ENCODE data around the gene CNTLN.
A peak's percentile ranks its signal among the peaks of the same experiment; 100 is the strongest.

Gene CNTLN, protein sequence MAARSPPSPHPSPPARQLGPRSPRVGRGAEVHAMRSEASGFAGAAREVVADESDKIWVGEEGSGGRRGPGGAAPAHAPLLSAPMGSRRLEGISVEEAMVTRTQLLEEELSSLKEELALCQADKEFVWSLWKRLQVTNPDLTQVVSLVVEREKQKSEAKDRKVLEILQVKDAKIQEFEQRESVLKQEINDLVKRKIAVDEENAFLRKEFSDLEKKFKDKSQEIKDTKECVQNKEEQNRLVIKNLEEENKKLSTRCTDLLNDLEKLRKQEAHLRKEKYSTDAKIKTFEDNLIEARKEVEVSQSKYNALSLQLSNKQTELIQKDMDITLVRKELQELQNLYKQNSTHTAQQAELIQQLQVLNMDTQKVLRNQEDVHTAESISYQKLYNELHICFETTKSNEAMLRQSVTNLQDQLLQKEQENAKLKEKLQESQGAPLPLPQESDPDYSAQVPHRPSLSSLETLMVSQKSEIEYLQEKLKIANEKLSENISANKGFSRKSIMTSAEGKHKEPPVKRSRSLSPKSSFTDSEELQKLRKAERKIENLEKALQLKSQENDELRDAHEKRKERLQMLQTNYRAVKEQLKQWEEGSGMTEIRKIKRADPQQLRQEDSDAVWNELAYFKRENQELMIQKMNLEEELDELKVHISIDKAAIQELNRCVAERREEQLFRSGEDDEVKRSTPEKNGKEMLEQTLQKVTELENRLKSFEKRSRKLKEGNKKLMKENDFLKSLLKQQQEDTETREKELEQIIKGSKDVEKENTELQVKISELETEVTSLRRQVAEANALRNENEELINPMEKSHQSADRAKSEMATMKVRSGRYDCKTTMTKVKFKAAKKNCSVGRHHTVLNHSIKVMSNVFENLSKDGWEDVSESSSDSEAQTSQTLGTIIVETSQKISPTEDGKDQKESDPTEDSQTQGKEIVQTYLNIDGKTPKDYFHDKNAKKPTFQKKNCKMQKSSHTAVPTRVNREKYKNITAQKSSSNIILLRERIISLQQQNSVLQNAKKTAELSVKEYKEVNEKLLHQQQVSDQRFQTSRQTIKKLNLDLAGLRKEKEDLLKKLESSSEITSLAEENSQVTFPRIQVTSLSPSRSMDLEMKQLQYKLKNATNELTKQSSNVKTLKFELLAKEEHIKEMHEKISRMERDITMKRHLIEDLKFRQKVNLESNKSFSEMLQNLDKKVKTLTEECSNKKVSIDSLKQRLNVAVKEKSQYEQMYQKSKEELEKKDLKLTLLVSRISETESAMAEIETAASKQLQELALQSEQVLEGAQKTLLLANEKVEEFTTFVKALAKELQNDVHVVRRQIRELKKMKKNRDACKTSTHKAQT (N-terminal part only)

DNA sequence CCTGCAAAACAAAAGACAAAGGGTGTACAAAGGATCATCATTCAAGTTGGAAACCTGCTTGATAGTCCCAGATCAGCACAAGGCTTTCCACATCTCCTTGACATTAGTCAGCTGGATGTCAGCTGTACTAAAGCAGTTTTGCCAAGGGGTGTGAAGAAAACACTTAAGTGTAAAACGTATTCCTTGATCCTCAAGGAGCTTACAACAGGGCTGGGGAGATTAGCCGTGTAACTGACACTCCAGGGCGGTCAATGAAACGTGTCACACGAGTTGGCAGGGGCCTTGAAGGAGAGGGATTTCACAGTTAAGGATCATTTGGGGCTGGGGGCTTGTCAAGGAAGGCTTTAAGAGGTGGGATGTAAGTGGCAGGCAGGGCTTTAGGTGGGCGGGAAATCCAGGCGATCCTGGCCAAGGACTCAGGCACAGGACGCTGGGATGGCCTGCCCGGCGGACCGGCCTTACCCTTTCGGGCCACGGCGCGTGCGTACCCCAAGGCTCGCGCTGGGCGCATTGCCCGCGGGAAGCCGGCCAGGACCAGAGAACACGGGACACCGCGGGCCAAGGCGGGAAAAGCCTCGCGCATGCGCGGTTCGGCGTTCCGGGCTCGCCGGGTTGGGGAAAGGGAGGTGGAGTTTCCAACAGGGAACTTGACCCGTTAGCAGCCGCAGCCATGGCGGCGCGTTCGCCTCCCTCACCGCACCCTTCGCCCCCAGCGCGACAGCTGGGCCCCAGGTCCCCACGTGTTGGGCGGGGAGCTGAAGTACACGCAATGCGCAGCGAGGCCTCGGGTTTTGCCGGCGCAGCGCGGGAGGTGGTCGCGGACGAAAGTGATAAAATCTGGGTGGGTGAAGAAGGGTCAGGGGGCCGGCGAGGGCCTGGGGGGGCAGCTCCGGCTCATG, at the start of gene CNTLN:
TSS of gene CNTLN (plus strand) at position 645 of the 899 bp plus-strand sequence. CDS start at position 671, 26 bp downstream.
- Histone ChIP-seq H2AFZ (ENCODE audit: low read length) (peak within 1 kb of the TSS; percentile 72; the same call in 1 of the 2 replicates), H3K4me2 (ENCODE audit: low read length) (peak within 1 kb of the TSS; percentile 84), H3F3A (ENCODE audit: insufficient read depth, low read length) (no peaks in the 10 kb centered on the region)

DNA sequence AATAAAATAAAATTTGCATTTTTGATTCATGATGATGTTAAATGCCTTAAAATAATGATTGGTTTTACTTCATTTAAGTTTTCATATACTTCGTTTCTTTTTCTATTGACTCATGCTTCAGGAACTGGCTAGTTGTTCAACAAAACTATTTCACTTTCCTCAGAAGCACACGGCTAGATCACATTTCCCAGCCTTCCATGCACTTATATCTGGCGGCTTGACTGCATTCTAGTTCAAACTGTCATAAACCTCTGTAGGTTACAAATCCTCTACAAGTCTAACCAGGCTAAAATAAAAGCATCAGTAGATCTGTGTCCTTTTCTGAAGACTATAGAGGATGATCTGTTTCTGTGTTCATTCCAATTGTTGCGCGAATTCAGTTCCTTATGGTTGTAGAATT, 46.3 kb upstream of the CNTLN start:
- Histone ChIP-seq H2AFZ (ENCODE audit: low read length) (no peak overlapping the region), H3K9me3 (ENCODE audit: low read length) (no peaks in the 10 kb centered on the region), H3K4me3 (ENCODE audit: low read depth, low read length, poor library complexity, severe bottlenecking) (no peak overlapping the region)

More for the DNA sequence above, at the start of gene CNTLN:
- Histone ChIP-seq H3K36me3 (ENCODE audit: insufficient read depth, low read length) (no peaks in the 10 kb centered on the region), H3K27ac (ENCODE audit: low read depth, low read length, poor library complexity, severe bottlenecking) (peak within 1 kb of the TSS; percentile 33), H3K27me3 (ENCODE audit: insufficient read depth, low read length) (no peaks in the 10 kb centered on the region), H3K9ac (ENCODE audit: low read length) (peak within 1 kb of the TSS; percentile 90), H4K20me1 (ENCODE audit: insufficient read depth, low read length) (no peaks in the 10 kb centered on the region), H3K9me2 (ENCODE audit: low read depth, low read length) (no peaks in the 10 kb centered on the region), H3K4me3 (ENCODE audit: low read depth, low read length, poor library complexity, severe bottlenecking) (peak within 1 kb of the TSS; percentile 81), H3K9me3 (ENCODE audit: low read length) (no peaks in the 10 kb centered on the region), H3K79me2 (ENCODE audit: insufficient read depth, low read length) (no peaks in the 10 kb centered on the region), H3K4me1 (ENCODE audit: insufficient read depth, low read length, severe bottlenecking) (peaks cover 10% of the 10 kb centered on the region)
- TF ChIP-seq, protein P1, sequence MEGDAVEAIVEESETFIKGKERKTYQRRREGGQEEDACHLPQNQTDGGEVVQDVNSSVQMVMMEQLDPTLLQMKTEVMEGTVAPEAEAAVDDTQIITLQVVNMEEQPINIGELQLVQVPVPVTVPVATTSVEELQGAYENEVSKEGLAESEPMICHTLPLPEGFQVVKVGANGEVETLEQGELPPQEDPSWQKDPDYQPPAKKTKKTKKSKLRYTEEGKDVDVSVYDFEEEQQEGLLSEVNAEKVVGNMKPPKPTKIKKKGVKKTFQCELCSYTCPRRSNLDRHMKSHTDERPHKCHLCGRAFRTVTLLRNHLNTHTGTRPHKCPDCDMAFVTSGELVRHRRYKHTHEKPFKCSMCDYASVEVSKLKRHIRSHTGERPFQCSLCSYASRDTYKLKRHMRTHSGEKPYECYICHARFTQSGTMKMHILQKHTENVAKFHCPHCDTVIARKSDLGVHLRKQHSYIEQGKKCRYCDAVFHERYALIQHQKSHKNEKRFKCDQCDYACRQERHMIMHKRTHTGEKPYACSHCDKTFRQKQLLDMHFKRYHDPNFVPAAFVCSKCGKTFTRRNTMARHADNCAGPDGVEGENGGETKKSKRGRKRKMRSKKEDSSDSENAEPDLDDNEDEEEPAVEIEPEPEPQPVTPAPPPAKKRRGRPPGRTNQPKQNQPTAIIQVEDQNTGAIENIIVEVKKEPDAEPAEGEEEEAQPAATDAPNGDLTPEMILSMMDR (IDR thresholded peaks at IDR 0.05; ENCODE audit: low read length), result no peak
- TF ChIP-seq EZH2 (IDR thresholded peaks at IDR 0.05; ENCODE audit: borderline replicate concordance, low read length), result no peak

More for the DNA sequence above, 46.3 kb upstream of the CNTLN start:
- no peaks in the 10 kb centered on the region for H3K4me1 ChIP-seq (ENCODE audit: insufficient read depth, low read length, severe bottlenecking)
- H3K27ac ChIP-seq (ENCODE audit: low read depth, low read length, poor library complexity, severe bottlenecking), result no peak overlapping the region
- no peak overlapping the region for H3K4me2 ChIP-seq (ENCODE audit: low read length)
- H3K79me2 ChIP-seq (ENCODE audit: insufficient read depth, low read length), result no peaks in the 10 kb centered on the region
- H3F3A ChIP-seq (ENCODE audit: insufficient read depth, low read length), result no peaks in the 10 kb centered on the region
- TF ChIP-seq, protein P1 (IDR thresholded peaks at IDR 0.05; ENCODE audit: low read length), result no peak
- TF ChIP-seq EZH2 (IDR thresholded peaks at IDR 0.05; ENCODE audit: borderline replicate concordance, low read length), result no peak
- H3K27me3 ChIP-seq (ENCODE audit: insufficient read depth, low read length), result no peaks in the 10 kb centered on the region
- no peaks in the 10 kb centered on the region for H3K36me3 ChIP-seq (ENCODE audit: insufficient read depth, low read length)
- no peaks in the 10 kb centered on the region for H4K20me1 ChIP-seq (ENCODE audit: insufficient read depth, low read length)
- no peak overlapping the region for H3K9ac ChIP-seq (ENCODE audit: low read length)
- no peaks in the 10 kb centered on the region for H3K9me2 ChIP-seq (ENCODE audit: low read depth, low read length)

Data from OCI-LY1 (cell line).